HEK293 (cell line): ENCODE measurements around the gene DSG3.
A peak's percentile ranks its signal among the peaks of the same experiment; 100 is the strongest.

Source experiments
- CTCF ChIA-PET: fragments of 350-600 bp; formaldehyde crosslinking; extraction: SDS; loops from one replicate; lab custom pipeline; 2021; ENCODE audit warnings: antibody characterized with exemption; lab: Yijun Ruan, JAX
- POLR2A ChIA-PET: fragments of 300-600 bp; formaldehyde crosslinking; extraction: SDS; loops from one replicate; lab custom pipeline; 2020; ENCODE audit warnings: antibody characterized with exemption, inconsistent platforms; lab: Yijun Ruan, JAX
- H3K27ac ChIP-seq: fragments of 200-500 bp; sonication (Bioruptor generic); 2 replicates; pipeline ENCODE4 v1.5.1; 2014; ENCODE audit warnings: low read depth, low read length, control low read depth, inconsistent platforms; ENCODE audit errors: extremely low read depth
- H3K36me3 ChIP-seq, 2 experiments: fragments of 200-500 bp in 1 of 2; sonication (Bioruptor generic) in 1 of 2; 1 replicate in 1 of 2; 2 replicates in 1 of 2; pipeline ENCODE4 v1.5.1; 2014 to 2017; ENCODE audit warnings: inconsistent platforms in 2 of 2, low read length in 2 of 2; ENCODE audit not compliant: control insufficient read depth in 2 of 2, insufficient read depth in 1 of 2
- H3K4me1 ChIP-seq: fragments of 200-500 bp; sonication (Bioruptor generic); 2 replicates; pipeline ENCODE4 v1.5.1; 2014; ENCODE audit warnings: mild to moderate bottlenecking, low read length, inconsistent platforms; ENCODE audit not compliant: control insufficient read depth, insufficient read depth
- H3K4me3 ChIP-seq: 2 replicates; pipeline ENCODE4 v1.5.1; 2011; ENCODE audit warnings: low read depth, mild to moderate bottlenecking, control low read depth, low read length, moderate library complexity
- H3K9me3 ChIP-seq: fragments of 200-500 bp; sonication (Bioruptor generic); 2 replicates; pipeline ENCODE4 v1.5.1; 2014; ENCODE audit warnings: low read depth, low read length, inconsistent platforms; ENCODE audit not compliant: control insufficient read depth, insufficient read depth
- KLF10 ChIP-seq: fragments of 450-650 bp; IDR thresholded peaks from 2 replicates; pipeline ENCODE4 v1.5.1; 2018; ENCODE audit warnings: missing biosample characterization, mild to moderate bottlenecking, missing genetic modification characterization
- RBAK ChIP-seq: fragments of 450-650 bp; formaldehyde crosslinking; IDR thresholded peaks from 2 replicates; pipeline ENCODE4 v1.5.1; 2016; ENCODE audit warnings: missing biosample characterization, missing genetic modification characterization
- SALL2 ChIP-seq: fragments of 450-650 bp; formaldehyde crosslinking; IDR thresholded peaks from 2 replicates; pipeline ENCODE4 v1.5.0; 2017; ENCODE audit warnings: missing biosample characterization, mild to moderate bottlenecking, missing genetic modification characterization, borderline replicate concordance
- SETDB1 ChIP-seq: IDR thresholded peaks from one replicate; pipeline ENCODE4 v1.6.1; 2017; ENCODE audit warnings: mild to moderate bottlenecking, low read length, moderate library complexity, mixed read lengths; ENCODE audit not compliant: insufficient read length
- TRIM28 ChIP-seq: IDR thresholded peaks from 2 replicates; pipeline ENCODE4 v1.6.1; 2011; ENCODE audit warnings: low read length, control low read depth, borderline replicate concordance
- ZBTB49 ChIP-seq: fragments of 450-650 bp; formaldehyde crosslinking; IDR thresholded peaks from 2 replicates; pipeline ENCODE4 v1.5.1; 2016; ENCODE audit warnings: missing biosample characterization, missing genetic modification characterization, low read depth
- ZFHX2 ChIP-seq: fragments of 450-650 bp; formaldehyde crosslinking; conservative IDR thresholded peaks from 2 replicates; pipeline ENCODE4 v1.5.1; 2016; ENCODE audit warnings: missing biosample characterization, missing genetic modification characterization
- ZFP3 ChIP-seq: fragments of 450-650 bp; formaldehyde crosslinking; IDR thresholded peaks from 2 replicates; pipeline ENCODE4 v1.5.1; 2016; ENCODE audit warnings: low read depth, missing biosample characterization, missing genetic modification characterization
- ZFP69B ChIP-seq: fragments of 450-650 bp; formaldehyde crosslinking; IDR thresholded peaks from 2 replicates; pipeline ENCODE4 v1.5.1; 2016; ENCODE audit warnings: missing biosample characterization, missing genetic modification characterization
- ZNF133 ChIP-seq: fragments of 450-650 bp; formaldehyde crosslinking; IDR thresholded peaks from 2 replicates; pipeline ENCODE4 v1.5.1; 2016; ENCODE audit warnings: missing biosample characterization, missing genetic modification characterization
- ZNF138 ChIP-seq: fragments of 450-650 bp; formaldehyde crosslinking; IDR thresholded peaks from 2 replicates; pipeline ENCODE4 v1.5.1; 2016; ENCODE audit warnings: missing biosample characterization, missing genetic modification characterization, borderline replicate concordance
- ZNF202 ChIP-seq: fragments of 450-650 bp; formaldehyde crosslinking; IDR thresholded peaks from 2 replicates; pipeline ENCODE4 v1.5.1; 2016; ENCODE audit warnings: missing biosample characterization, missing genetic modification characterization, borderline replicate concordance
- ZNF341 ChIP-seq: fragments of 450-650 bp; formaldehyde crosslinking; IDR thresholded peaks from 2 replicates; pipeline ENCODE4; 2016; ENCODE audit warnings: low read depth, missing biosample characterization, missing genetic modification characterization
- ZNF362 ChIP-seq: fragments of 450-650 bp; formaldehyde crosslinking; IDR thresholded peaks from 2 replicates; pipeline ENCODE4 v1.5.1; 2016; ENCODE audit warnings: missing biosample characterization, missing genetic modification characterization
- ZNF391 ChIP-seq: fragments of 450-650 bp; formaldehyde crosslinking; IDR thresholded peaks from 2 replicates; pipeline ENCODE4 v1.5.1; 2016; ENCODE audit warnings: low read depth, missing biosample characterization, missing genetic modification characterization, borderline replicate concordance
- ZNF488 ChIP-seq: fragments of 450-650 bp; formaldehyde crosslinking; IDR thresholded peaks from 2 replicates; pipeline ENCODE4 v1.5.1; 2016; ENCODE audit warnings: missing biosample characterization, missing genetic modification characterization
- ZNF529 ChIP-seq: fragments of 450-650 bp; formaldehyde crosslinking; IDR thresholded peaks from 2 replicates; pipeline ENCODE4 v1.5.1; 2017; ENCODE audit warnings: missing genetic modification characterization, missing biosample characterization; ENCODE audit not compliant: insufficient replicate concordance
- ZNF560 ChIP-seq: fragments of 450-650 bp; formaldehyde crosslinking; IDR thresholded peaks from 2 replicates; pipeline ENCODE4 v1.5.1; 2017; ENCODE audit warnings: missing biosample characterization, missing genetic modification characterization, borderline replicate concordance
- ZNF660 ChIP-seq: fragments of 450-650 bp; IDR thresholded peaks from 2 replicates; pipeline ENCODE4 v1.5.1; 2018; ENCODE audit warnings: missing biosample characterization, mild to moderate bottlenecking, missing genetic modification characterization
- ZNF707 ChIP-seq: fragments of 450-650 bp; formaldehyde crosslinking; IDR thresholded peaks from 2 replicates; pipeline ENCODE4 v1.5.1; 2016; ENCODE audit warnings: missing biosample characterization, missing genetic modification characterization

The DSG3 gene

GRCh38 chr18:31430554-31430953 lies 17.0 kb upstream of the DSG3 start (continued):
- TF ChIP-seq ZFP69B (tag by site-specific recombination), result no peak
- no peak for TF ChIP-seq ZFP3 (tag by site-specific recombination)
- TF ChIP-seq, all 188 proteins: peak for 0

- no peaks in the 10 kb centered on the region for H3K36me3 ChIP-seq
- no peak overlapping the region for H3K27ac ChIP-seq
- H3K4me1 ChIP-seq, result no peaks in the 10 kb centered on the region
- POLR2A ChIA-PET, result no interaction called here
- TF ChIP-seq SETDB1, result peak; percentile 93
- no peak for TF ChIP-seq RBAK (tag by site-specific recombination)
- no peak for TF ChIP-seq ZNF529 (tag by site-specific recombination)
- TF ChIP-seq ZFHX2 (tag by site-specific recombination), result no peak
- TF ChIP-seq ZNF391 (tag by site-specific recombination), result no peak
- no peak for TF ChIP-seq KLF10 (tag by site-specific recombination)
- no peak for TF ChIP-seq ZNF138 (tag by site-specific recombination)
- H3K4me3 ChIP-seq, result no peak overlapping the region
- no peaks in the 10 kb centered on the region for H3K9me3 ChIP-seq
- CTCF ChIA-PET, result no interaction called here
Measured at GRCh38 chr18:31432316-31432715, 15.2 kb upstream of the DSG3 start.

GRCh38 chr18:31436825-31437224 lies 10.7 kb upstream of the DSG3 start:
- no peak overlapping the region for H3K4me3 ChIP-seq
- no peaks in the 10 kb centered on the region for H3K4me1 ChIP-seq
- CTCF ChIA-PET, result interaction anchor here (0.6 to 4.7 kb wide), 3 partner anchors 8 to 1703 kb away, joined by 3 to 26 read pairs (median 3); no protein-coding TSS in a partner anchor
- no peak for TF ChIP-seq ZNF488 (tag by site-specific recombination)
- peak; percentile 60; the same call in 1 of the 2 replicates for TF ChIP-seq ZNF707
- TF ChIP-seq, all 188 proteins: peak for 1
- no peak overlapping the region for H3K27ac ChIP-seq
- no peaks in the 10 kb centered on the region for H3K36me3 ChIP-seq
- POLR2A ChIA-PET, result no interaction called here
- H3K9me3 ChIP-seq, result no peaks in the 10 kb centered on the region

GRCh38 chr18:31438402-31438801 lies 9.1 kb upstream of the DSG3 start:
- TF ChIP-seq ZBTB49 (tag by site-specific recombination) (no peak), ZNF362 (tag by site-specific recombination) (no peak), ZNF341 (tag by site-specific recombination) (no peak), ZNF560 (tag by site-specific recombination) (no peak), ZNF202 (tag by site-specific recombination) (no peak), TRIM28 (no peak), ZNF660 (tag by site-specific recombination) (no peak), ZNF133 (tag by site-specific recombination) (no peak), SALL2 (tag by site-specific recombination) (no peak)
- ChIA-PET POLR2A (no interaction called here), CTCF (interaction anchor here (4.7 kb wide), 1 partner anchor 14 kb away, joined by 26 read pairs; no protein-coding TSS in a partner anchor)
- H3K4me1 ChIP-seq, result no peaks in the 10 kb centered on the region
- no peaks in the 10 kb centered on the region for H3K9me3 ChIP-seq
- no peaks in the 10 kb centered on the region for H3K36me3 ChIP-seq
- no peak overlapping the region for H3K4me3 ChIP-seq
- no peak overlapping the region for H3K27ac ChIP-seq
